Loucy (cell line): ENCODE data around the gene BCAP29.

Experiments
- CTCF ChIP-seq: fragments of 200-600 bp; sonication (generic); conservative IDR thresholded peaks from 2 replicates; pipeline ENCODE4 v1.5.1; 2014; ENCODE audit warnings: mild to moderate bottlenecking, antibody characterized with exemption, low read length
- EZH2phosphoT487 ChIP-seq: fragments of 200-600 bp; IDR thresholded peaks from 2 replicates; pipeline ENCODE4 v1.6.1; 2018; ENCODE audit warnings: antibody characterized with exemption, mild to moderate bottlenecking, moderate library complexity, borderline replicate concordance

- no peak for TF ChIP-seq CTCF
- TF ChIP-seq EZH2phosphoT487: no peak
These were observed 12.4 kb downstream of the BCAP29 start for GRCh38 chr7:107592361-107593024.
